Gastroesophageal sphincter (tissue), 3 donors: ENCODE results near the gene NCOR2.

Source experiments
- CTCF ChIP-seq, 4 experiments: fragments of 200-600 bp in 2 of 4; fragments of 450-650 bp in 2 of 4; sonication (generic) in 1 of 4; IDR thresholded peaks; one replicate each; pipeline ENCODE4 v1.5.1; 2017 to 2019; ENCODE audit warnings: antibody characterized with exemption in 4 of 4, mild to moderate bottlenecking in 2 of 4, moderate library complexity in 2 of 4
- EP300 ChIP-seq: sonication (generic); formaldehyde crosslinking; IDR thresholded peaks from one replicate; pipeline ENCODE4 v1.6.1; 2017; ENCODE audit warnings: antibody characterized with exemption, mild to moderate bottlenecking
- POLR2A ChIP-seq, 2 donors: fragments of 450-650 bp; IDR thresholded peaks; one replicate each; pipeline ENCODE4 v1.6.1; 2017; ENCODE audit warnings: antibody characterized with exemption in 2 of 2, mild to moderate bottlenecking in 2 of 2, moderate library complexity in 1 of 2

GRCh38 chr12:124559182-124560017, 8.0 kb downstream of the NCOR2 start:
- no peak for TF ChIP-seq CTCF (IDR thresholded peaks at IDR 0.05)
- TF ChIP-seq EP300, result no peak
- no peak for TF ChIP-seq POLR2A (IDR thresholded peaks at IDR 0.05)
